NT2/D1 (cell line): ENCODE results near the gene EPHA3.

ENCODE experiments used
- DNase-seq: peaks from one replicate; pipeline ENCODE4 v3.0.0-alpha.2; 2011; ENCODE audit warnings: low read depth, low spot score
- H3K27me3 ChIP-seq: 2 replicates; pipeline ENCODE4 v1.6.0; 2011; ENCODE audit warnings: mild to moderate bottlenecking; ENCODE audit not compliant: insufficient read length, insufficient read depth
- H3K36me3 ChIP-seq: 2 replicates; pipeline ENCODE4 v1.6.1; 2011; ENCODE audit warnings: mild to moderate bottlenecking, low read length, mixed read lengths; ENCODE audit not compliant: insufficient read depth, insufficient read length
- H3K4me1 ChIP-seq: 2 replicates; pipeline ENCODE4 v1.5.1; 2011; ENCODE audit not compliant: insufficient read depth, insufficient read length
- H3K4me3 ChIP-seq: 2 replicates; pipeline ENCODE4 v1.5.1; 2011; ENCODE audit warnings: low read depth; ENCODE audit not compliant: insufficient read length
- H3K9ac ChIP-seq: 2 replicates; pipeline ENCODE4 v1.6.0; 2011; ENCODE audit warnings: low read depth; ENCODE audit not compliant: insufficient read length
- H3K9me3 ChIP-seq: 2 replicates; pipeline ENCODE4 v1.5.1; 2011; ENCODE audit warnings: mild to moderate bottlenecking, low read length; ENCODE audit not compliant: insufficient read depth
- SUZ12 ChIP-seq: IDR thresholded peaks from 2 replicates; pipeline ENCODE4 v1.6.1; 2011; ENCODE audit not compliant: insufficient read length, insufficient read depth; ENCODE audit errors: extremely low read depth
- YY1 ChIP-seq: IDR thresholded peaks from 2 replicates; pipeline ENCODE4 v1.6.1; 2011; ENCODE audit not compliant: insufficient read length, insufficient read depth
- ZNF274 ChIP-seq: IDR thresholded peaks from 2 replicates; pipeline ENCODE4 v1.6.1; 2011; ENCODE audit warnings: mild to moderate bottlenecking, low read depth, low read length

The EPHA3 gene

GRCh38 chr3:89440386-89440785 is 333.0 kb downstream of the EPHA3 start:
- DNase-seq, result no peak
- TF ChIP-seq SUZ12 (no peak), ZNF274 (no peak), YY1 (no peak)
- no peaks in the 10 kb centered on the region for H3K27me3 ChIP-seq
- no peaks in the 10 kb centered on the region for H3K9me3 ChIP-seq
- H3K36me3 ChIP-seq, result no peaks in the 10 kb centered on the region
- H3K9ac ChIP-seq, result no peak overlapping the region
- H3K4me3 ChIP-seq, result no peak overlapping the region
- no peaks in the 10 kb centered on the region for H3K4me1 ChIP-seq

- H3K36me3 ChIP-seq, result no peaks in the 10 kb centered on the region
- H3K9ac ChIP-seq, result no peak overlapping the region
- no peaks in the 10 kb centered on the region for H3K27me3 ChIP-seq
These were observed 333.7 kb downstream of the EPHA3 start for GRCh38 chr3:89441141-89441540.

DNA sequence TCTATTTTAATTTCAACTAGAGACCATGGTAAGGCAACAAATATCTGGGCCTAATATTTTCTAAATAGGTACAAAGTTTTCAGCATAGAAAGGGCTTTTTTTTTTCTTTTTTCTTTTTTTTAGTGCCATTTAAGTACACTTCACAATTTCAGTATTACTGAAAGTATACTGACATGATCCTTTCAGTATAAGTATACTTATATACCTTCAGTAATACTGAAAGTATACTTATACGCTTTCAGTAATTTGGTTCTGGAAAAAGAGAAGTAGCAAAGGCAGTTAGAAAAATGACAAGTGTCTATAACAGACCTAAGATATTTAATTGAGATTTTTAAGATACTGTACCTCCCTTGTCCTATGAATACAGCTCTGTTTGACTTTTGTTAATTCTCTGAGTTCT is 339.2 kb downstream of the EPHA3 start:
- Histone ChIP-seq H3K36me3 (no peaks in the 10 kb centered on the region), H3K27me3 (no peaks in the 10 kb centered on the region), H3K9me3 (no peaks in the 10 kb centered on the region), H3K4me3 (no peak overlapping the region), H3K9ac (no peak overlapping the region), H3K4me1 (no peaks in the 10 kb centered on the region)
- no peak for DNase-seq
- TF ChIP-seq SUZ12 (no peak), YY1 (no peak), ZNF274 (no peak)

More at GRCh38 chr3:89441141-89441540, 333.7 kb downstream of the EPHA3 start:
- no peak overlapping the region for H3K4me3 ChIP-seq
- no peaks in the 10 kb centered on the region for H3K4me1 ChIP-seq
- no peaks in the 10 kb centered on the region for H3K9me3 ChIP-seq
- no peak for DNase-seq
- TF ChIP-seq ZNF274 (no peak), SUZ12 (no peak), YY1 (no peak)

DNA sequence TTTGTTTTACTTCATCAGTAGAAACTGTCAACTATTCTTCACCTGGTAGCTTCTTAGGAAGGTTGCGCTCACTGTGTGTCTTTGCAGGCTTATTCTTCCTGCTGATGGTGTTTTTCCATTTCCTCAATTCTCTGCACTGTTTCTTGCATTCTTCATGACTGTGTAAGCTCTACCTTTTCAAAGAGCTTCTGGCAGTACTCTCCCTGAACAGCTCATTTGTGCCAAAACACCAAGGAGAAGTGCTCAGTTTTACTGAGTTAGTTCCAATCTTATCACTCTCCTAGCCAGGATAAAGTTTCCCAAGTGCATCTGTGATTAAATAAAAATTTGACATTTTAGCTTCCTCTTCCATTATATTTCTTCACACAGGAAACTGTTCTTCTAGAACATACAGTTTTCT is 339.8 kb downstream of the EPHA3 start:
- no peaks in the 10 kb centered on the region for H3K36me3 ChIP-seq
- H3K9me3 ChIP-seq, result no peaks in the 10 kb centered on the region
- H3K27me3 ChIP-seq, result no peaks in the 10 kb centered on the region
- H3K4me1 ChIP-seq, result no peaks in the 10 kb centered on the region
- no peak overlapping the region for H3K4me3 ChIP-seq
- DNase-seq, result no peak
- no peak overlapping the region for H3K9ac ChIP-seq
- TF ChIP-seq YY1, result no peak
- no peak for TF ChIP-seq ZNF274
- TF ChIP-seq SUZ12, result no peak

- Histone ChIP-seq H3K4me1 (no peaks in the 10 kb centered on the region), H3K9ac (no peak overlapping the region), H3K27me3 (no peaks in the 10 kb centered on the region), H3K9me3 (no peaks in the 10 kb centered on the region), H3K4me3 (no peak overlapping the region), H3K36me3 (no peaks in the 10 kb centered on the region)
- TF ChIP-seq ZNF274 (no peak), SUZ12 (no peak), YY1 (no peak)
- DNase-seq, result no peak
These were observed 341.7 kb downstream of the EPHA3 start for GRCh38 chr3:89449086-89449485.

GRCh38 chr3:89452066-89452465 is 344.6 kb downstream of the EPHA3 start:
- Histone ChIP-seq H3K36me3 (no peaks in the 10 kb centered on the region), H3K9ac (no peak overlapping the region), H3K4me3 (no peak overlapping the region), H3K4me1 (no peaks in the 10 kb centered on the region), H3K9me3 (no peaks in the 10 kb centered on the region), H3K27me3 (no peaks in the 10 kb centered on the region)
- TF ChIP-seq SUZ12 (no peak), YY1 (no peak), ZNF274 (no peak)
- no peak for DNase-seq

GRCh38 chr3:89455240-89455639 is 347.8 kb downstream of the EPHA3 start:
- TF ChIP-seq YY1 (no peak), ZNF274 (no peak), SUZ12 (no peak)
- Histone ChIP-seq H3K27me3 (no peaks in the 10 kb centered on the region), H3K9ac (no peak overlapping the region), H3K9me3 (no peaks in the 10 kb centered on the region), H3K4me3 (no peak overlapping the region), H3K36me3 (no peaks in the 10 kb centered on the region), H3K4me1 (no peaks in the 10 kb centered on the region)
- no peak for DNase-seq

GRCh38 chr3:89467898-89468363 is 360.5 kb downstream of the EPHA3 start:
- Histone ChIP-seq H3K9ac (no peak overlapping the region), H3K9me3 (no peaks in the 10 kb centered on the region; the same call in 1 of the 2 replicates), H3K36me3 (no peaks in the 10 kb centered on the region), H3K4me1 (no peaks in the 10 kb centered on the region), H3K4me3 (no peak overlapping the region), H3K27me3 (no peaks in the 10 kb centered on the region)
- DNase-seq, result no peak
- TF ChIP-seq YY1 (no peak), SUZ12 (no peak), ZNF274 (no peak)
